SK-N-SH treated with all-trans-retinoic acid at 6 μM for 48 hours (cell line): ENCODE results near the gene SMIM7.

Experiments used
- ATAC-seq: fragments of 200-7000 bp; cut with Tn5 transposase; 3 replicates; pipeline ENCODE4 v1.9.1; 2020; ENCODE audit warnings: mild to moderate bottlenecking, moderate library complexity
- ARNTL ChIP-seq: fragments of 450-650 bp; formaldehyde crosslinking; IDR thresholded peaks from 2 replicates; pipeline ENCODE4 v1.5.0; 2020; ENCODE audit warnings: low read depth, mild to moderate bottlenecking, moderate library complexity, borderline replicate concordance
- BACH2 ChIP-seq: fragments of 250-450 bp; sonication (Bioruptor Pico); IDR thresholded peaks from 2 replicates; pipeline ENCODE4 v1.9.0; 2021; ENCODE audit warnings: mild to moderate bottlenecking, borderline replicate concordance
- CSDC2 ChIP-seq: fragments of 250-450 bp; sonication (Bioruptor Pico); IDR thresholded peaks from 2 replicates; pipeline ENCODE4 v1.5.0; 2020; ENCODE audit warnings: mild to moderate bottlenecking, moderate library complexity
- ISL1 ChIP-seq: fragments of 250-450 bp; sonication (Bioruptor Pico); IDR thresholded peaks from 2 replicates; pipeline ENCODE4 v2.1.2; 2022; ENCODE audit warnings: mild to moderate bottlenecking, moderate library complexity
- OSR1 ChIP-seq: fragments of 250-450 bp; sonication (Bioruptor Pico); IDR thresholded peaks from 2 replicates; pipeline ENCODE4 v1.8.0; 2022; ENCODE audit warnings: moderate library complexity, mild to moderate bottlenecking, inconsistent platforms
- PPARA ChIP-seq: fragments of 250-450 bp; sonication (Bioruptor Pico); IDR thresholded peaks from 2 replicates; pipeline ENCODE4 v1.5.0; 2020; ENCODE audit warnings: mild to moderate bottlenecking, borderline replicate concordance
- RARB ChIP-seq: fragments of 250-450 bp; sonication (Bioruptor Pico); IDR thresholded peaks from 2 replicates; pipeline ENCODE4 v1.8.0; 2021; ENCODE audit warnings: mild to moderate bottlenecking, moderate library complexity
- SNAI2 ChIP-seq: fragments of 250-450 bp; sonication (Bioruptor Pico); IDR thresholded peaks from 2 replicates; pipeline ENCODE4 v1.5.0; 2020; ENCODE audit warnings: mild to moderate bottlenecking, moderate library complexity
- TCF4 ChIP-seq: fragments of 250-450 bp; sonication (Bioruptor Pico); IDR thresholded peaks from 2 replicates; pipeline ENCODE4 v1.8.0; 2021; ENCODE audit warnings: mild to moderate bottlenecking, moderate library complexity, borderline replicate concordance
- TOX ChIP-seq: fragments of 250-450 bp; sonication (Bioruptor Pico); IDR thresholded peaks from 2 replicates; pipeline ENCODE4 v1.8.0; 2021; ENCODE audit warnings: mild to moderate bottlenecking, moderate library complexity, borderline replicate concordance
- ZC3H10 ChIP-seq: fragments of 250-450 bp; sonication (Bioruptor Pico); IDR thresholded peaks from 2 replicates; pipeline ENCODE4 v1.5.1; 2021; ENCODE audit warnings: mild to moderate bottlenecking, moderate library complexity
- ZFP3 ChIP-seq: fragments of 250-450 bp; sonication (Bioruptor Pico); IDR thresholded peaks from 2 replicates; pipeline ENCODE4 v1.5.0; 2020; ENCODE audit warnings: mild to moderate bottlenecking, moderate library complexity
- ZFP30 ChIP-seq: fragments of 450-650 bp; formaldehyde crosslinking; IDR thresholded peaks from 2 replicates; pipeline ENCODE4 v1.5.0; 2022; ENCODE audit warnings: mild to moderate bottlenecking, moderate library complexity
- ZNF565 ChIP-seq: fragments of 450-650 bp; formaldehyde crosslinking; conservative IDR thresholded peaks from 2 replicates; pipeline ENCODE4 v1.5.0; 2020; ENCODE audit warnings: low read depth, mild to moderate bottlenecking, moderate library complexity
- ZNF70 ChIP-seq: fragments of 450-650 bp; formaldehyde crosslinking; IDR thresholded peaks from 2 replicates; pipeline ENCODE4 v1.5.0; 2020; ENCODE audit warnings: mild to moderate bottlenecking, moderate library complexity
- ZNF8 ChIP-seq: fragments of 450-650 bp; formaldehyde crosslinking; IDR thresholded peaks from 2 replicates; pipeline ENCODE4 v1.5.0; 2020; ENCODE audit warnings: mild to moderate bottlenecking, moderate library complexity
- TF ChIP-seq, protein P1 (sequence below): fragments of 250-450 bp; sonication (Bioruptor Pico); IDR thresholded peaks from 2 replicates; pipeline ENCODE4 v1.5.0; 2020; ENCODE audit warnings: mild to moderate bottlenecking, moderate library complexity
- TF ChIP-seq, protein P2 (sequence below): fragments of 250-450 bp; sonication (Bioruptor Pico); IDR thresholded peaks from 2 replicates; pipeline ENCODE4 v1.8.0; 2020; ENCODE audit warnings: mild to moderate bottlenecking, moderate library complexity, borderline replicate concordance
- TF ChIP-seq, protein P3 (sequence below): fragments of 250-450 bp; sonication (Bioruptor Pico); IDR thresholded peaks from 2 replicates; pipeline ENCODE4 v1.5.1; 2021; ENCODE audit warnings: mild to moderate bottlenecking, moderate library complexity
- TF ChIP-seq, protein P4 (sequence below): fragments of 250-450 bp; sonication (Bioruptor Pico); IDR thresholded peaks from 2 replicates; pipeline ENCODE4 v1.8.0; 2021; ENCODE audit warnings: low read depth, mild to moderate bottlenecking, moderate library complexity, borderline replicate concordance
- TF ChIP-seq, protein P5 (sequence below): fragments of 250-450 bp; sonication (Bioruptor Pico); IDR thresholded peaks from 2 replicates; pipeline ENCODE4 v1.5.1; 2020; ENCODE audit warnings: low read depth, mild to moderate bottlenecking, moderate library complexity

The SMIM7 gene

DNA sequence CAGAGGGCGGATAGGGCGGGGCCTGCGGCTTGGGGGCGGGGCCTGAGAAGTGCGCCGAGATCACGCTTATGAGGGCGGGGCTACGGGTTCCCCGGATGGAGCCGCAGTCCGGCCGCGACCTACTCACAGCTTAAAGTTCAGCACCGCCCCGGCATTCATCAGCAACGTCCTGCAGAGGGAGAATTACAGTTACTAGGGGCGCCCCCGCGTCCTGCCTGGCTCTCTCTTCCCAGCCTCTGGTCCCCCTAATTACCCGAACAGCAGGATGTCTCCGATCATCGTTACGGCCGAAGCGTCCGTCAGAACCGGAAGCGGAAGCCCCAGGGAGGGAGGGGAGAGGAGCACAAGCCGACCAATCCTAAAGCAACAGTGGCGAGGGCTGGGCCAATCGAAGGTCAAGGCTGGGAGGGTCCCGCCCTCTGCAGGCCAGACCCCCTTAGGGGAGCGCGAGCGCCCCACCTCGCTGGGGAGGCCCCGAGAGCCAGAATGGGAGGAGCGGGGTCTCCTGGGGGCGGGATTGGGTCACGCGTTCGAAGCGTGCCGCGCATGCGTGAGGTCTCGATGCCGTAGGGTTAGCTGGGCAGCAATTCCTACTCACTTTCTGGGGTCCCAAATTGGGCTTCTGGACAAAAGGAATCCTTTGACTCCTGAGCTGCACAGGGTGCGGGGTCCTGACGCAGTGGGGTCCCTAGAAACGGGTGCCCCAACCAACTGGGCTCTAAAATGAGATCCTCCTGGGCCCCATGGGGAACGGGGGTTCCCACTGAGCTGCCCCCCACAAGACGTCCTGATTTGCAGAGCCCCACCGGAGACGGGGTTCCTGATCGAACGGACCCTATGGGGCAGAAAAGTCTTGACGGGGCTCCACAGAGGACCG is at the start of gene SMIM7:
Gene SMIM7, minus strand, starts transcription at position 313 of the 877 bp plus-strand sequence. Its CDS starts 34 bp downstream, at position 279.
- no peak for TF ChIP-seq ZNF8 (CRISPR knock-in tag)
- TF ChIP-seq SNAI2 (CRISPR knock-in tag) = no peak
- TF ChIP-seq TCF4 (CRISPR knock-in tag) = no peak
- TF ChIP-seq, protein P1, sequence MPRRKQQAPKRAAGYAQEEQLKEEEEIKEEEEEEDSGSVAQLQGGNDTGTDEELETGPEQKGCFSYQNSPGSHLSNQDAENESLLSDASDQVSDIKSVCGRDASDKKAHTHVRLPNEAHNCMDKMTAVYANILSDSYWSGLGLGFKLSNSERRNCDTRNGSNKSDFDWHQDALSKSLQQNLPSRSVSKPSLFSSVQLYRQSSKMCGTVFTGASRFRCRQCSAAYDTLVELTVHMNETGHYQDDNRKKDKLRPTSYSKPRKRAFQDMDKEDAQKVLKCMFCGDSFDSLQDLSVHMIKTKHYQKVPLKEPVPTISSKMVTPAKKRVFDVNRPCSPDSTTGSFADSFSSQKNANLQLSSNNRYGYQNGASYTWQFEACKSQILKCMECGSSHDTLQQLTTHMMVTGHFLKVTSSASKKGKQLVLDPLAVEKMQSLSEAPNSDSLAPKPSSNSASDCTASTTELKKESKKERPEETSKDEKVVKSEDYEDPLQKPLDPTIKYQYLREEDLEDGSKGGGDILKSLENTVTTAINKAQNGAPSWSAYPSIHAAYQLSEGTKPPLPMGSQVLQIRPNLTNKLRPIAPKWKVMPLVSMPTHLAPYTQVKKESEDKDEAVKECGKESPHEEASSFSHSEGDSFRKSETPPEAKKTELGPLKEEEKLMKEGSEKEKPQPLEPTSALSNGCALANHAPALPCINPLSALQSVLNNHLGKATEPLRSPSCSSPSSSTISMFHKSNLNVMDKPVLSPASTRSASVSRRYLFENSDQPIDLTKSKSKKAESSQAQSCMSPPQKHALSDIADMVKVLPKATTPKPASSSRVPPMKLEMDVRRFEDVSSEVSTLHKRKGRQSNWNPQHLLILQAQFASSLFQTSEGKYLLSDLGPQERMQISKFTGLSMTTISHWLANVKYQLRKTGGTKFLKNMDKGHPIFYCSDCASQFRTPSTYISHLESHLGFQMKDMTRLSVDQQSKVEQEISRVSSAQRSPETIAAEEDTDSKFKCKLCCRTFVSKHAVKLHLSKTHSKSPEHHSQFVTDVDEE (CRISPR knock-in tag) = no peak
- TF ChIP-seq, protein P2, sequence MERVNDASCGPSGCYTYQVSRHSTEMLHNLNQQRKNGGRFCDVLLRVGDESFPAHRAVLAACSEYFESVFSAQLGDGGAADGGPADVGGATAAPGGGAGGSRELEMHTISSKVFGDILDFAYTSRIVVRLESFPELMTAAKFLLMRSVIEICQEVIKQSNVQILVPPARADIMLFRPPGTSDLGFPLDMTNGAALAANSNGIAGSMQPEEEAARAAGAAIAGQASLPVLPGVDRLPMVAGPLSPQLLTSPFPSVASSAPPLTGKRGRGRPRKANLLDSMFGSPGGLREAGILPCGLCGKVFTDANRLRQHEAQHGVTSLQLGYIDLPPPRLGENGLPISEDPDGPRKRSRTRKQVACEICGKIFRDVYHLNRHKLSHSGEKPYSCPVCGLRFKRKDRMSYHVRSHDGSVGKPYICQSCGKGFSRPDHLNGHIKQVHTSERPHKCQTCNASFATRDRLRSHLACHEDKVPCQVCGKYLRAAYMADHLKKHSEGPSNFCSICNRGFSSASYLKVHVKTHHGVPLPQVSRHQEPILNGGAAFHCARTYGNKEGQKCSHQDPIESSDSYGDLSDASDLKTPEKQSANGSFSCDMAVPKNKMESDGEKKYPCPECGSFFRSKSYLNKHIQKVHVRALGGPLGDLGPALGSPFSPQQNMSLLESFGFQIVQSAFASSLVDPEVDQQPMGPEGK (CRISPR knock-in tag) = no peak
- TF ChIP-seq, protein P3, sequence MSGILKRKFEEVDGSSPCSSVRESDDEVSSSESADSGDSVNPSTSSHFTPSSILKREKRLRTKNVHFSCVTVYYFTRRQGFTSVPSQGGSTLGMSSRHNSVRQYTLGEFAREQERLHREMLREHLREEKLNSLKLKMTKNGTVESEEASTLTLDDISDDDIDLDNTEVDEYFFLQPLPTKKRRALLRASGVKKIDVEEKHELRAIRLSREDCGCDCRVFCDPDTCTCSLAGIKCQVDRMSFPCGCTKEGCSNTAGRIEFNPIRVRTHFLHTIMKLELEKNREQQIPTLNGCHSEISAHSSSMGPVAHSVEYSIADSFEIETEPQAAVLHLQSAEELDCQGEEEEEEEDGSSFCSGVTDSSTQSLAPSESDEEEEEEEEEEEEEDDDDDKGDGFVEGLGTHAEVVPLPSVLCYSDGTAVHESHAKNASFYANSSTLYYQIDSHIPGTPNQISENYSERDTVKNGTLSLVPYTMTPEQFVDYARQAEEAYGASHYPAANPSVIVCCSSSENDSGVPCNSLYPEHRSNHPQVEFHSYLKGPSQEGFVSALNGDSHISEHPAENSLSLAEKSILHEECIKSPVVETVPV (CRISPR knock-in tag) = no peak
- TF ChIP-seq BACH2 (CRISPR knock-in tag) = no peak
- TF ChIP-seq, protein P4, sequence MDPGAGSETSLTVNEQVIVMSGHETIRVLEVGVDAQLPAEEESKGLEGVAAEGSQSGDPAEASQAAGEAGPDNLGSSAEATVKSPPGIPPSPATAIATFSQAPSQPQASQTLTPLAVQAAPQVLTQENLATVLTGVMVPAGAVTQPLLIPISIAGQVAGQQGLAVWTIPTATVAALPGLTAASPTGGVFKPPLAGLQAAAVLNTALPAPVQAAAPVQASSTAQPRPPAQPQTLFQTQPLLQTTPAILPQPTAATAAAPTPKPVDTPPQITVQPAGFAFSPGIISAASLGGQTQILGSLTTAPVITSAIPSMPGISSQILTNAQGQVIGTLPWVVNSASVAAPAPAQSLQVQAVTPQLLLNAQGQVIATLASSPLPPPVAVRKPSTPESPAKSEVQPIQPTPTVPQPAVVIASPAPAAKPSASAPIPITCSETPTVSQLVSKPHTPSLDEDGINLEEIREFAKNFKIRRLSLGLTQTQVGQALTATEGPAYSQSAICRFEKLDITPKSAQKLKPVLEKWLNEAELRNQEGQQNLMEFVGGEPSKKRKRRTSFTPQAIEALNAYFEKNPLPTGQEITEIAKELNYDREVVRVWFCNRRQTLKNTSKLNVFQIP (CRISPR knock-in tag) = no peak
- no peak for TF ChIP-seq ZNF70 (CRISPR knock-in tag)
- no peak for TF ChIP-seq ZFP30 (CRISPR knock-in tag)
- ATAC-seq = peak; percentile 99

DNA sequence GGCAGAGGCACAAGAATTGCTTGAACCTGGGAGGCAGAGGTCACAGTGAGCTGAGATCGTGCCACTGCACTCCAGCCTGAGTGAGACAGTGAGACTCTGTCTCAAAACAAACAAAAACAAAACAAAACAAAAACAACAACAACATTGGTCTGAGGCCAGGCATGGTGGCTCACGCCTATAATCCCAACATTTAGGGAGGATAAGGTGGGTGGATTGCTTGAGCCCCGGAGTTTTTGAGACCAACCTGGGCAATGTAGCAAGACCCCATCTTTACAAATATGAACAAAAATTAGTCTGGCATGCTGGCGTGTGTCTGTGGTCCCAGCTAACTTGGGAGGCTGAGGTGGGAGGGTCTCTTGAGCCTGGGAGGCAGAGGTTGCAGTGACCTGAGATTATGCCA is 43.7 kb upstream of the SMIM7 start:
- ATAC-seq = no peak
- no peak for TF ChIP-seq TOX (CRISPR knock-in tag)
- no peak for TF ChIP-seq OSR1
- no peak for TF ChIP-seq ARNTL (CRISPR knock-in tag)
- TF ChIP-seq RARB = no peak
- TF ChIP-seq, protein P3 (CRISPR knock-in tag) = no peak
- TF ChIP-seq, protein P2 (CRISPR knock-in tag) = no peak
- TF ChIP-seq ZNF70 (CRISPR knock-in tag) = no peak
- no peak for TF ChIP-seq BACH2 (CRISPR knock-in tag)
- no peak for TF ChIP-seq ZFP3 (CRISPR knock-in tag)
- TF ChIP-seq, protein P5, sequence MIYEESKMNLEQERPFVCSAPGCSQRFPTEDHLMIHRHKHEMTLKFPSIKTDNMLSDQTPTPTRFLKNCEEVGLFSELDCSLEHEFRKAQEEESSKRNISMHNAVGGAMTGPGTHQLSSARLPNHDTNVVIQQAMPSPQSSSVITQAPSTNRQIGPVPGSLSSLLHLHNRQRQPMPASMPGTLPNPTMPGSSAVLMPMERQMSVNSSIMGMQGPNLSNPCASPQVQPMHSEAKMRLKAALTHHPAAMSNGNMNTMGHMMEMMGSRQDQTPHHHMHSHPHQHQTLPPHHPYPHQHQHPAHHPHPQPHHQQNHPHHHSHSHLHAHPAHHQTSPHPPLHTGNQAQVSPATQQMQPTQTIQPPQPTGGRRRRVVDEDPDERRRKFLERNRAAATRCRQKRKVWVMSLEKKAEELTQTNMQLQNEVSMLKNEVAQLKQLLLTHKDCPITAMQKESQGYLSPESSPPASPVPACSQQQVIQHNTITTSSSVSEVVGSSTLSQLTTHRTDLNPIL (CRISPR knock-in tag) = no peak
- TF ChIP-seq ISL1 (CRISPR knock-in tag) = no peak
- TF ChIP-seq ZNF565 (CRISPR knock-in tag) = no peak
- no peak for TF ChIP-seq CSDC2
- no peak for TF ChIP-seq PPARA (CRISPR knock-in tag)
- TF ChIP-seq, protein P1 (CRISPR knock-in tag) = no peak
- TF ChIP-seq SNAI2 (CRISPR knock-in tag) = no peak
- TF ChIP-seq ZFP30 (CRISPR knock-in tag) = no peak
- TF ChIP-seq ZNF8 (CRISPR knock-in tag) = no peak
- TF ChIP-seq TCF4 (CRISPR knock-in tag) = no peak
- TF ChIP-seq ZC3H10 (CRISPR knock-in tag) = no peak
- TF ChIP-seq, all 23 proteins: peak for 0
